Upper lobe of left lung (tissue), 4 donors: Measurements from ENCODE around the gene SUPT16H.

ENCODE experiments used
- CTCF ChIP-seq, 6 experiments: fragments of 450-650 bp in 4 of 6; fragments of 200-600 bp in 2 of 6; sonication (generic) in 2 of 6; IDR thresholded peaks; one replicate each; pipeline ENCODE4 v1.5.1; 2016 to 2019; ENCODE audit warnings: antibody characterized with exemption in 6 of 6
- POLR2A ChIP-seq, 4 donors: fragments of 450-650 bp; IDR thresholded peaks; one replicate each; pipeline ENCODE4 v1.5.1; 2016 to 2017; ENCODE audit warnings: antibody characterized with exemption in 4 of 4, mild to moderate bottlenecking in 2 of 4

GRCh38 chr14:21302013-21302835 lies 81.6 kb downstream of the SUPT16H start:
- TF ChIP-seq POLR2A (IDR thresholded peaks at IDR 0.05) (no peak), CTCF (IDR thresholded peaks at IDR 0.05) (no peak)
